OCI-LY7 (cell line): ENCODE data around the gene FOXL2. TPM values are rescaled to one million over a fixed set of nuclear protein-coding genes. Genes with fewer than 3 reads are reported as not detected.

Experiments used
- BruUV-seq: library from RNA; stranded (reverse); fragments of 400-500 nt; replicated peaks from 2 replicates; lab custom pipeline; 2021; lab: Mats Ljungman, UMichigan
- CTCF ChIA-PET: fragments of 300-600 bp; sonication (Branson Sonifier 250); formaldehyde crosslinking; loops from one replicate; lab custom pipeline; 2022; ENCODE audit warnings: antibody characterized with exemption; ENCODE audit not compliant: unreplicated experiment; lab: Charles Lee
- POLR2A ChIA-PET: fragments of 300-600 bp; sonication (Branson Sonifier 250); formaldehyde crosslinking; loops from one replicate; lab custom pipeline; 2022; ENCODE audit warnings: antibody characterized with exemption; lab: Charles Lee
- DNase-seq: peaks from one replicate; pipeline ENCODE4 v3.0.0-alpha.2; 2015; ENCODE audit warnings: low spot score
- H2AFZ ChIP-seq: fragments of 200-600 bp; sonication (generic), shearing (Covaris generic); 2 replicates; pipeline ENCODE4 v1.6.1; 2014; ENCODE audit warnings: mild to moderate bottlenecking, antibody characterized with exemption, low read length, moderate library complexity
- H3K27ac ChIP-seq: fragments of 200-600 bp; sonication (generic); 2 replicates; pipeline ENCODE4 v1.5.1; 2014; ENCODE audit warnings: mixed run types, low read depth, mild to moderate bottlenecking, moderate library complexity, low read length, inconsistent platforms; ENCODE audit not compliant: poor library complexity, severe bottlenecking
- H3K36me3 ChIP-seq: fragments of 200-600 bp; sonication (generic); 2 replicates; pipeline ENCODE4 v1.6.1; 2014; ENCODE audit warnings: mild to moderate bottlenecking, antibody characterized with exemption, low read length, moderate library complexity, mixed read lengths; ENCODE audit not compliant: insufficient read depth
- H3K4me1 ChIP-seq: fragments of 200-600 bp; sonication (generic); 2 replicates; pipeline ENCODE4 v1.5.1; 2014; ENCODE audit warnings: mild to moderate bottlenecking, low read length; ENCODE audit not compliant: insufficient read depth, poor library complexity, severe bottlenecking
- H3K4me2 ChIP-seq: fragments of 200-600 bp; sonication (generic); 2 replicates; pipeline ENCODE4 v1.6.1; 2014; ENCODE audit warnings: mild to moderate bottlenecking, low read length
- H3K4me3 ChIP-seq: fragments of 200-600 bp; sonication (generic); 2 replicates; pipeline ENCODE4 v1.5.1; 2014; ENCODE audit warnings: mild to moderate bottlenecking, low read depth, low read length; ENCODE audit not compliant: poor library complexity, severe bottlenecking
- H3K79me2 ChIP-seq: fragments of 200-600 bp; sonication (generic); 2 replicates; pipeline ENCODE4 v1.6.1; 2016; ENCODE audit warnings: low read depth, mild to moderate bottlenecking, low read length, moderate library complexity, mixed read lengths; ENCODE audit not compliant: insufficient read depth
- H3K9me2 ChIP-seq: fragments of 200-600 bp; sonication (generic); 2 replicates; pipeline ENCODE4 v1.6.1; 2016; ENCODE audit warnings: mild to moderate bottlenecking, low read length, mixed read lengths; ENCODE audit not compliant: insufficient read depth
- H3K9me3 ChIP-seq: fragments of 200-600 bp; sonication (generic); 2 replicates; pipeline ENCODE4 v1.6.1; 2014; ENCODE audit warnings: mild to moderate bottlenecking, mixed run types, low read length, mixed read lengths
- H4K20me1 ChIP-seq: fragments of 200-600 bp; sonication (generic); 2 replicates; pipeline ENCODE4 v1.6.1; 2014; ENCODE audit warnings: mild to moderate bottlenecking, antibody characterized with exemption, low read length, moderate library complexity, mixed read lengths; ENCODE audit not compliant: insufficient read depth
- EZH2phosphoT487 ChIP-seq: fragments of 200-600 bp; sonication (generic); IDR thresholded peaks from 2 replicates; pipeline ENCODE4 v1.6.1; 2018; ENCODE audit warnings: low read depth, borderline replicate concordance, mild to moderate bottlenecking, mixed run types, antibody characterized with exemption, low read length, moderate library complexity, mixed read lengths
- intact Hi-C: fragments of 100-400 bp; cut with micrococcal nuclease; formaldehyde crosslinking; loops from one replicate; pipeline ENCODE4 v1.10.0; 2022; ENCODE audit not compliant: unreplicated experiment
- total RNA-seq, 2 experiments: library from RNA; depleted of rRNA in 1 of 2; stranded (reverse); fragments of >200 nt in 1 of 2; shearing (Covaris generic) in 1 of 2; gene quantifications; 2 replicates each; pipeline ENCODE4 v1.2.3, GENCODE V29; 2014 to 2022
- TF ChIP-seq, protein P1 (sequence below): fragments of 200-600 bp; sonication (generic); conservative IDR thresholded peaks from 2 replicates; pipeline ENCODE4 v1.5.1; 2014; ENCODE audit warnings: mild to moderate bottlenecking, antibody characterized with exemption, low read length, moderate library complexity, mixed read lengths

The FOXL2 gene
- total RNA-seq, 2 experiments from 2014 or later, result not detected

GRCh38 chr3:138933981-138934691 is 12.8 kb downstream of the FOXL2 start:
- Histone ChIP-seq H3K4me1 (peaks cover 6% of the 10 kb centered on the region), H3K4me2 (no peak overlapping the region), H4K20me1 (no peaks in the 10 kb centered on the region), H3K9me2 (no peaks in the 10 kb centered on the region), H3K4me3 (no peak overlapping the region), H3K36me3 (no peaks in the 10 kb centered on the region), H3K9me3 (no peaks in the 10 kb centered on the region), H3K27ac (no peak overlapping the region), H3K79me2 (no peaks in the 10 kb centered on the region), H2AFZ (no peak overlapping the region)
- intact Hi-C loops, result no loop called here
- ChIA-PET CTCF (interaction anchor here (1.0 to 2.0 kb wide), 2 partner anchors 9 to 11 kb away, joined by 3 to 12 read pairs; no protein-coding TSS in a partner anchor), POLR2A (interaction anchor here (0.6 to 1.0 kb wide), 3 partner anchors 156 to 339 kb away, joined by 3 to 4 read pairs (median 3); no protein-coding TSS in a partner anchor)
- BruUV-seq, result no TSS peak
- TF ChIP-seq, protein P1, sequence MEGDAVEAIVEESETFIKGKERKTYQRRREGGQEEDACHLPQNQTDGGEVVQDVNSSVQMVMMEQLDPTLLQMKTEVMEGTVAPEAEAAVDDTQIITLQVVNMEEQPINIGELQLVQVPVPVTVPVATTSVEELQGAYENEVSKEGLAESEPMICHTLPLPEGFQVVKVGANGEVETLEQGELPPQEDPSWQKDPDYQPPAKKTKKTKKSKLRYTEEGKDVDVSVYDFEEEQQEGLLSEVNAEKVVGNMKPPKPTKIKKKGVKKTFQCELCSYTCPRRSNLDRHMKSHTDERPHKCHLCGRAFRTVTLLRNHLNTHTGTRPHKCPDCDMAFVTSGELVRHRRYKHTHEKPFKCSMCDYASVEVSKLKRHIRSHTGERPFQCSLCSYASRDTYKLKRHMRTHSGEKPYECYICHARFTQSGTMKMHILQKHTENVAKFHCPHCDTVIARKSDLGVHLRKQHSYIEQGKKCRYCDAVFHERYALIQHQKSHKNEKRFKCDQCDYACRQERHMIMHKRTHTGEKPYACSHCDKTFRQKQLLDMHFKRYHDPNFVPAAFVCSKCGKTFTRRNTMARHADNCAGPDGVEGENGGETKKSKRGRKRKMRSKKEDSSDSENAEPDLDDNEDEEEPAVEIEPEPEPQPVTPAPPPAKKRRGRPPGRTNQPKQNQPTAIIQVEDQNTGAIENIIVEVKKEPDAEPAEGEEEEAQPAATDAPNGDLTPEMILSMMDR, result no peak
- no peak for TF ChIP-seq EZH2phosphoT487
- DNase-seq, result no peak

DNA sequence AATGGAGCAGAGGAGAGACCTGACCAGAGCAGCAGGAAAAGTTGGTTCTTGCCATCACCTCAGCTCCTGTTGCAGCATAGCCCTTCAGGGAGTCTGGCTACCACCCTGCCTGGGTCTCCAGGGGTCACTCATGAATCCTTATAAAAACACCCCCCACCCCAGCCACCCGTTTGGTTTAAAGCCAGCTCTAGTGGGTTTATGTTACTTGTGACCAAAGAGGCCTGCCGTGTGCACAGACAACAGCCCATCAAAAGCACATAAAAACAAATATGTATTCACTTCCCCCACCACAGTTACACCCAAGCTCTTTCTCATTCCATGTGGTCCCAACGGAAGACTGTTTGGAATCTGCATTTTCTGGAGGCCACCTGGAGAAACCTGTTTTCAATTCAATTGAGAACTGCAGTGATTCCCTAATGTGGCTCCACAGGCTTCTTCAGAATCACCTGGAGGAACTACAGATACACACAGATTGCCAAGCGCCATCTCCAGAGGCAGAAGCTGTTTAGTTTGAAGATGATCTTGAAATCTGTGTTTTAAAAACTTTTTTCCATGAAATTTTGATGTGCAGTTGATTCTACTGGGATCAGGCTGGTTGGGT is 13.8 kb downstream of the FOXL2 start:
- no TSS peak for BruUV-seq
- no peak overlapping the region for H3K27ac ChIP-seq
- ChIA-PET CTCF (interaction anchor here (0.8 to 2.0 kb wide), 3 partner anchors 10 to 451 kb away, joined by 3 to 12 read pairs (median 4); no protein-coding TSS in a partner anchor), POLR2A (interaction anchor here (0.8 to 1.0 kb wide), 2 partner anchors 157 to 218 kb away, joined by 3 read pairs; no protein-coding TSS in a partner anchor)
- H3K36me3 ChIP-seq, result no peaks in the 10 kb centered on the region
- H3K4me1 ChIP-seq, result peaks cover 6% of the 10 kb centered on the region
- H3K4me3 ChIP-seq, result no peak overlapping the region
- no peaks in the 10 kb centered on the region for H3K9me3 ChIP-seq
- no peak overlapping the region for H3K4me2 ChIP-seq
- no peaks in the 10 kb centered on the region for H3K79me2 ChIP-seq
- DNase-seq, result no peak
- intact Hi-C loops, result no loop called here
- H4K20me1 ChIP-seq, result no peaks in the 10 kb centered on the region
- H3K9me2 ChIP-seq, result no peaks in the 10 kb centered on the region
- H2AFZ ChIP-seq, result no peak overlapping the region
- TF ChIP-seq EZH2phosphoT487, result no peak
- TF ChIP-seq, protein P1, result no peak
